Hepatocyte (in vitro differentiated cells): ENCODE results near the gene TMPRSS9.

Experiments
- EZH2 ChIP-seq: fragments of 200-600 bp; sonication (generic); IDR thresholded peaks from 2 replicates; pipeline ENCODE4 v1.6.1; 2016; ENCODE audit warnings: antibody characterized with exemption, mild to moderate bottlenecking, borderline replicate concordance
- TF ChIP-seq, protein P1 (sequence below): fragments of 200-600 bp; sonication (generic); IDR thresholded peaks from 2 replicates; pipeline ENCODE4 v1.5.1; 2016; ENCODE audit warnings: antibody characterized with exemption, mild to moderate bottlenecking; ENCODE audit not compliant: poor library complexity

GRCh38 chr19:2428756-2429711 is 69.0 kb downstream of the TMPRSS9 start:
- no peak for TF ChIP-seq EZH2
- TF ChIP-seq, protein P1, sequence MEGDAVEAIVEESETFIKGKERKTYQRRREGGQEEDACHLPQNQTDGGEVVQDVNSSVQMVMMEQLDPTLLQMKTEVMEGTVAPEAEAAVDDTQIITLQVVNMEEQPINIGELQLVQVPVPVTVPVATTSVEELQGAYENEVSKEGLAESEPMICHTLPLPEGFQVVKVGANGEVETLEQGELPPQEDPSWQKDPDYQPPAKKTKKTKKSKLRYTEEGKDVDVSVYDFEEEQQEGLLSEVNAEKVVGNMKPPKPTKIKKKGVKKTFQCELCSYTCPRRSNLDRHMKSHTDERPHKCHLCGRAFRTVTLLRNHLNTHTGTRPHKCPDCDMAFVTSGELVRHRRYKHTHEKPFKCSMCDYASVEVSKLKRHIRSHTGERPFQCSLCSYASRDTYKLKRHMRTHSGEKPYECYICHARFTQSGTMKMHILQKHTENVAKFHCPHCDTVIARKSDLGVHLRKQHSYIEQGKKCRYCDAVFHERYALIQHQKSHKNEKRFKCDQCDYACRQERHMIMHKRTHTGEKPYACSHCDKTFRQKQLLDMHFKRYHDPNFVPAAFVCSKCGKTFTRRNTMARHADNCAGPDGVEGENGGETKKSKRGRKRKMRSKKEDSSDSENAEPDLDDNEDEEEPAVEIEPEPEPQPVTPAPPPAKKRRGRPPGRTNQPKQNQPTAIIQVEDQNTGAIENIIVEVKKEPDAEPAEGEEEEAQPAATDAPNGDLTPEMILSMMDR, result no peak
